K562 (cell line): ENCODE data around the gene DCAF7.

Experiments used
- CAMTA2 ChIP-seq: fragments of 250-450 bp; sonication (Bioruptor Pico); conservative IDR thresholded peaks from 2 replicates; pipeline ENCODE4 v1.5.1; 2022
- CREB1 ChIP-seq, 2 experiments: sonication (generic) in 1 of 2; formaldehyde crosslinking in 1 of 2; IDR thresholded peaks; 2 replicates each; pipeline versions ENCODE4 v1.6.1 to v1.8.0; 2012 to 2022; ENCODE audit warnings: inconsistent platforms in 1 of 2, mild to moderate bottlenecking in 1 of 2, missing genetic modification reagents in 1 of 2, moderate library complexity in 1 of 2
- KDM1A ChIP-seq, 2 experiments: fragments of 450-650 bp; IDR thresholded peaks; 2 replicates each; pipeline ENCODE4 v1.6.1; 2016; ENCODE audit warnings: mild to moderate bottlenecking in 2 of 2
- MAZ ChIP-seq, 2 experiments: fragments of 450-650 bp in 1 of 2; sonication (generic) in 1 of 2; formaldehyde crosslinking; IDR thresholded peaks in 1 of 2; conservative IDR thresholded peaks in 1 of 2; 2 replicates each; pipeline versions ENCODE4 v1.4.0 to v1.5.0; 2020; ENCODE audit warnings: mild to moderate bottlenecking in 1 of 2, missing genetic modification reagents in 1 of 2
- NFIC ChIP-seq: fragments of 450-650 bp; IDR thresholded peaks from 2 replicates; pipeline ENCODE4 v1.6.1; 2017; ENCODE audit warnings: mild to moderate bottlenecking, inconsistent platforms
- POLR2A ChIP-seq: fragments of 450-650 bp; conservative IDR thresholded peaks from 2 replicates; pipeline ENCODE4 v1.6.1; 2016
- TGIF2 ChIP-seq: sonication (generic); formaldehyde crosslinking; IDR thresholded peaks from 2 replicates; pipeline ENCODE4 v1.8.1; 2022; ENCODE audit warnings: mild to moderate bottlenecking, missing genetic modification reagents, moderate library complexity
- ZNF311 ChIP-seq: fragments of 250-450 bp; sonication (Bioruptor Pico); IDR thresholded peaks from 2 replicates; pipeline ENCODE4 v1.4.0; 2020; ENCODE audit warnings: mild to moderate bottlenecking, moderate library complexity
- TF ChIP-seq, protein P1 (sequence below): sonication (generic); formaldehyde crosslinking; IDR thresholded peaks from 2 replicates; pipeline ENCODE4 v1.8.1; 2022; ENCODE audit warnings: missing genetic modification reagents
- TF ChIP-seq, protein P2 (sequence below): fragments of 250-450 bp; sonication (Bioruptor Pico); IDR thresholded peaks from 2 replicates; pipeline ENCODE4 v1.8.0; 2022; ENCODE audit warnings: inconsistent platforms, mild to moderate bottlenecking, moderate library complexity, borderline replicate concordance
- TF ChIP-seq, protein P3 (sequence below), 3 experiments: IDR thresholded peaks in 2 of 3; conservative IDR thresholded peaks in 1 of 3; 2 replicates each; pipeline ENCODE4 v1.5.1; 2011 to 2012; ENCODE audit warnings: low read length in 3 of 3, mild to moderate bottlenecking in 3 of 3, control low read depth in 2 of 3, improper control_type of control experiment in 1 of 3, inconsistent platforms in 1 of 3, low read depth in 1 of 3, mixed read lengths in 1 of 3, moderate library complexity in 1 of 3; ENCODE audit not compliant: insufficient read depth in 2 of 3
- TF ChIP-seq, protein P4 (sequence below): sonication (generic); formaldehyde crosslinking; IDR thresholded peaks from 2 replicates; pipeline ENCODE4 v1.8.0; 2022; ENCODE audit warnings: mild to moderate bottlenecking, low read depth, missing genetic modification reagents
- TF ChIP-seq, protein P5 (sequence below): fragments of 450-650 bp; IDR thresholded peaks from 2 replicates; pipeline ENCODE4 v1.6.1; 2016; ENCODE audit warnings: antibody characterized with exemption
- TF ChIP-seq, protein P6 (sequence below), 2 experiments: IDR thresholded peaks in 1 of 2; conservative IDR thresholded peaks in 1 of 2; 2 replicates each; pipeline ENCODE4 v1.6.1; 2016; ENCODE audit warnings: low read depth in 2 of 2, mild to moderate bottlenecking in 1 of 2, missing compliant biosample characterization in 1 of 2, missing genetic modification characterization in 1 of 2, moderate library complexity in 1 of 2

DNA sequence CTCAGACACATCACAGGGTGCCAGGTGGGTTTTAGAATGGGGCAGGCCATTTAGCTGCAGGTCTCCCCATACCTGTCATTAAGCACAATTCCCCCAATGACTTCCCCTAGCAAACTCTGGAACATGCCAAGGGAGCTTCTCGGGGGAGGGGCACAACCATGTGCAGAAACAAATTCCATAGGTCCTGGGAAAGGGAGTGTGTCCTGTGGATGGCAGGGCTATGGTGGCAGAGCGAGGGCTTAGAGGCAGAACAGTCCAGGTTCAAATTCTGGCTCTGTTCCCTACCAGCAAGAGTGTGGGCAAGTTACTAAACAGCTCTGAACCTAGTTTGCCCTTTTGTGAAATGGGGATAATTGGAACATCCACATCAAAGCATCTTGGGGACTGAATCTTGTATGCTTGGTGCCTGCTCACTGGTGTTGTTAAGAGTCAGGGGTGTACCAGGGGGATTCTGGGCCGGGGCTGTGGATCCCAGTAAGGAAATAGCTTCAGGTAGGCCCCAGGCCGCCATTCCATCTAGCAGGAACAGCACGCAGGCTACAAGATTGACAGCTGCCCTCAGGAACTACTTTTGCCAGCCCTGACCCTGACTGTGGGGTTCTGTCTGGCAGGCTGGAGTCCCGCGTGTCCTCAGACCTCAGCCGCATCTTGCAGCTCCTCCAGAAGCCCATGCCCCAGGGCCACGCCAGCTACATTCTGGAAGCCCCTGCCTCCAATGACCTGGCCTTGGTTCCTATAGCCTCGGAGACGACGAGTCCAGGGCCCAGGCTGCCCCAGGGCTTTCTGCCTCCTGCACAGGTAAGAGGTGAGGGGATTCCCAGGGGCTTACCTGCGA, 5.6 kb upstream of the DCAF7 start:
- TF ChIP-seq, protein P1, sequence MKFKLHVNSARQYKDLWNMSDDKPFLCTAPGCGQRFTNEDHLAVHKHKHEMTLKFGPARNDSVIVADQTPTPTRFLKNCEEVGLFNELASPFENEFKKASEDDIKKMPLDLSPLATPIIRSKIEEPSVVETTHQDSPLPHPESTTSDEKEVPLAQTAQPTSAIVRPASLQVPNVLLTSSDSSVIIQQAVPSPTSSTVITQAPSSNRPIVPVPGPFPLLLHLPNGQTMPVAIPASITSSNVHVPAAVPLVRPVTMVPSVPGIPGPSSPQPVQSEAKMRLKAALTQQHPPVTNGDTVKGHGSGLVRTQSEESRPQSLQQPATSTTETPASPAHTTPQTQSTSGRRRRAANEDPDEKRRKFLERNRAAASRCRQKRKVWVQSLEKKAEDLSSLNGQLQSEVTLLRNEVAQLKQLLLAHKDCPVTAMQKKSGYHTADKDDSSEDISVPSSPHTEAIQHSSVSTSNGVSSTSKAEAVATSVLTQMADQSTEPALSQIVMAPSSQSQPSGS (CRISPR knock-in tag): no peak
- no peak for TF ChIP-seq MAZ (CRISPR knock-in tag; conservative IDR thresholded peaks at IDR 0.05 in 1 of 2, IDR thresholded peaks at IDR 0.05 in 1 of 2)
- no peak for TF ChIP-seq CAMTA2 (CRISPR knock-in tag)
- TF ChIP-seq, protein P2, sequence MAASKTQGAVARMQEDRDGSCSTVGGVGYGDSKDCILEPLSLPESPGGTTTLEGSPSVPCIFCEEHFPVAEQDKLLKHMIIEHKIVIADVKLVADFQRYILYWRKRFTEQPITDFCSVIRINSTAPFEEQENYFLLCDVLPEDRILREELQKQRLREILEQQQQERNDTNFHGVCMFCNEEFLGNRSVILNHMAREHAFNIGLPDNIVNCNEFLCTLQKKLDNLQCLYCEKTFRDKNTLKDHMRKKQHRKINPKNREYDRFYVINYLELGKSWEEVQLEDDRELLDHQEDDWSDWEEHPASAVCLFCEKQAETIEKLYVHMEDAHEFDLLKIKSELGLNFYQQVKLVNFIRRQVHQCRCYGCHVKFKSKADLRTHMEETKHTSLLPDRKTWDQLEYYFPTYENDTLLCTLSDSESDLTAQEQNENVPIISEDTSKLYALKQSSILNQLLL (CRISPR knock-in tag): no peak
- no peak for TF ChIP-seq POLR2A
- TF ChIP-seq, protein P3, sequence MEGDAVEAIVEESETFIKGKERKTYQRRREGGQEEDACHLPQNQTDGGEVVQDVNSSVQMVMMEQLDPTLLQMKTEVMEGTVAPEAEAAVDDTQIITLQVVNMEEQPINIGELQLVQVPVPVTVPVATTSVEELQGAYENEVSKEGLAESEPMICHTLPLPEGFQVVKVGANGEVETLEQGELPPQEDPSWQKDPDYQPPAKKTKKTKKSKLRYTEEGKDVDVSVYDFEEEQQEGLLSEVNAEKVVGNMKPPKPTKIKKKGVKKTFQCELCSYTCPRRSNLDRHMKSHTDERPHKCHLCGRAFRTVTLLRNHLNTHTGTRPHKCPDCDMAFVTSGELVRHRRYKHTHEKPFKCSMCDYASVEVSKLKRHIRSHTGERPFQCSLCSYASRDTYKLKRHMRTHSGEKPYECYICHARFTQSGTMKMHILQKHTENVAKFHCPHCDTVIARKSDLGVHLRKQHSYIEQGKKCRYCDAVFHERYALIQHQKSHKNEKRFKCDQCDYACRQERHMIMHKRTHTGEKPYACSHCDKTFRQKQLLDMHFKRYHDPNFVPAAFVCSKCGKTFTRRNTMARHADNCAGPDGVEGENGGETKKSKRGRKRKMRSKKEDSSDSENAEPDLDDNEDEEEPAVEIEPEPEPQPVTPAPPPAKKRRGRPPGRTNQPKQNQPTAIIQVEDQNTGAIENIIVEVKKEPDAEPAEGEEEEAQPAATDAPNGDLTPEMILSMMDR (IDR thresholded peaks at IDR 0.05 in 2 of 3, conservative IDR thresholded peaks at IDR 0.05 in 1 of 3; ENCODE audit: insufficient read depth in 2 of 3, low read depth in 1 of 3, low read length in 3 of 3): no peak
- TF ChIP-seq KDM1A (IDR thresholded peaks at IDR 0.05): no peak
- TF ChIP-seq, protein P4, sequence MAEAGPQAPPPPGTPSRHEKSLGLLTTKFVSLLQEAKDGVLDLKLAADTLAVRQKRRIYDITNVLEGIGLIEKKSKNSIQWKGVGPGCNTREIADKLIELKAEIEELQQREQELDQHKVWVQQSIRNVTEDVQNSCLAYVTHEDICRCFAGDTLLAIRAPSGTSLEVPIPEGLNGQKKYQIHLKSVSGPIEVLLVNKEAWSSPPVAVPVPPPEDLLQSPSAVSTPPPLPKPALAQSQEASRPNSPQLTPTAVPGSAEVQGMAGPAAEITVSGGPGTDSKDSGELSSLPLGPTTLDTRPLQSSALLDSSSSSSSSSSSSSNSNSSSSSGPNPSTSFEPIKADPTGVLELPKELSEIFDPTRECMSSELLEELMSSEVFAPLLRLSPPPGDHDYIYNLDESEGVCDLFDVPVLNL: no peak
- TF ChIP-seq ZNF311 (CRISPR knock-in tag): no peak
- TF ChIP-seq CREB1 (IDR thresholded peaks at IDR 0.05): no peak
- no peak for TF ChIP-seq CREB1 (CRISPR knock-in tag; IDR thresholded peaks at IDR 0.05)
- TF ChIP-seq TGIF2 (CRISPR knock-in tag): no peak
- TF ChIP-seq, protein P5, sequence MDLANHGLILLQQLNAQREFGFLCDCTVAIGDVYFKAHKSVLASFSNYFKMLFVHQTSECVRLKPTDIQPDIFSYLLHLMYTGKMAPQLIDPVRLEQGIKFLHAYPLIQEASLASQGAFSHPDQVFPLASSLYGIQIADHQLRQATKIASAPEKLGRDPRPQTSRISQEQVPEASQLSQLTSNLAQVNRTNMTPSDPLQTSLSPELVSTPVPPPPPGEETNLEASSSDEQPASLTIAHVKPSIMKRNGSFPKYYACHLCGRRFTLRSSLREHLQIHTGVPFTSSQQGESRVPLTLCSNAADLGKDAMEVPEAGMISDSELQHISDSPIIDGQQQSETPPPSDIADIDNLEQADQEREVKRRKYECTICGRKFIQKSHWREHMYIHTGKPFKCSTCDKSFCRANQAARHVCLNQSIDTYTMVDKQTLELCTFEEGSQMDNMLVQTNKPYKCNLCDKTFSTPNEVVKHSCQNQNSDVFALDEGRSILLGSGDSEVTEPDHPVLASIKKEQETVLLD: no peak
- TF ChIP-seq, protein P6, sequence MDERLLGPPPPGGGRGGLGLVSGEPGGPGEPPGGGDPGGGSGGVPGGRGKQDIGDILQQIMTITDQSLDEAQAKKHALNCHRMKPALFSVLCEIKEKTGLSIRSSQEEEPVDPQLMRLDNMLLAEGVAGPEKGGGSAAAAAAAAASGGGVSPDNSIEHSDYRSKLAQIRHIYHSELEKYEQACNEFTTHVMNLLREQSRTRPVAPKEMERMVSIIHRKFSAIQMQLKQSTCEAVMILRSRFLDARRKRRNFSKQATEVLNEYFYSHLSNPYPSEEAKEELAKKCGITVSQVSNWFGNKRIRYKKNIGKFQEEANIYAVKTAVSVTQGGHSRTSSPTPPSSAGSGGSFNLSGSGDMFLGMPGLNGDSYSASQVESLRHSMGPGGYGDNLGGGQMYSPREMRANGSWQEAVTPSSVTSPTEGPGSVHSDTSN (CRISPR knock-in tag; IDR thresholded peaks at IDR 0.05; ENCODE audit: low read depth): no peak
- TF ChIP-seq, protein P6 (tag; conservative IDR thresholded peaks at IDR 0.05; ENCODE audit: low read depth): no peak
- no peak for TF ChIP-seq NFIC
